HUES6 (cell line): ENCODE results near the gene TMEM106B.
"Not testable (repeated sequence)": the region's sequence is repeated elsewhere in the genome, so short reads cannot be mapped to it uniquely, and the experiment has no call there.

Source experiments
- H3K27ac ChIP-seq: 2 replicates; pipeline ENCODE4 v1.7.0; 2013; ENCODE audit warnings: low read depth, mild to moderate bottlenecking, low read length, inconsistent platforms
- H3K27me3 ChIP-seq: 2 replicates; pipeline ENCODE4 v1.6.1; 2013; ENCODE audit warnings: low read length; ENCODE audit not compliant: control insufficient read depth, insufficient read depth
- H3K36me3 ChIP-seq: 2 replicates; pipeline ENCODE4 v1.6.1; 2013; ENCODE audit warnings: low read length; ENCODE audit not compliant: control insufficient read depth, insufficient read depth
- H3K4me1 ChIP-seq: 2 replicates; pipeline ENCODE4 v1.6.1; 2013; ENCODE audit warnings: low read length; ENCODE audit not compliant: control insufficient read depth, insufficient read depth
- H3K4me3 ChIP-seq: 2 replicates; pipeline ENCODE4 v1.5.1; 2013; ENCODE audit warnings: low read depth, low read length
- H3K9ac ChIP-seq: one replicate; pipeline ENCODE4 v1.6.1; 2013; ENCODE audit warnings: mild to moderate bottlenecking, low read length
- H3K9me3 ChIP-seq: 2 replicates; pipeline ENCODE4 v1.6.1; 2013; ENCODE audit warnings: low read depth, low read length; ENCODE audit not compliant: control insufficient read depth, insufficient read depth

Gene TMEM106B

GRCh38 chr7:12209221-12209620 lies 1.9 kb upstream of the TMEM106B start:
- H3K27ac ChIP-seq, result no peak overlapping the region
- H3K4me3 ChIP-seq, result no peak overlapping the region
- H3K9me3 ChIP-seq, result no peaks in the 10 kb centered on the region
- 0 out of 2 replicates have a peak, but pooled peaks cover 2% of the 10 kb centered on the region for H3K4me1 ChIP-seq
- H3K36me3 ChIP-seq, result no peaks in the 10 kb centered on the region
- peaks cover 11% of the 10 kb centered on the region; the same call in 1 of the 2 replicates for H3K27me3 ChIP-seq
- no peak overlapping the region for H3K9ac ChIP-seq

GRCh38 chr7:12210179-12211053 lies 678 bp upstream of the TMEM106B start:
- Histone ChIP-seq H3K27ac (no peak overlapping the region), H3K4me1 (0 out of 2 replicates have a peak, but pooled peaks cover 2% of the 10 kb centered on the region), H3K4me3 (peak overlapping the region; percentile 83), H3K27me3 (peaks cover 11% of the 10 kb centered on the region; the same call in 1 of the 2 replicates), H3K9ac (peak overlapping the region; percentile 91), H3K9me3 (no peaks in the 10 kb centered on the region), H3K36me3 (no peaks in the 10 kb centered on the region; the same call in 1 of the 2 replicates)

- H3K9me3 ChIP-seq, result no peaks in the 10 kb centered on the region
- peaks cover 7% of the 10 kb centered on the region; the same call in 1 of the 2 replicates for H3K36me3 ChIP-seq
- peak overlapping the region; percentile 91 for H3K9ac ChIP-seq
- peak overlapping the region; percentile 83 for H3K27ac ChIP-seq
- H3K27me3 ChIP-seq, result peaks cover 11% of the 10 kb centered on the region; the same call in 1 of the 2 replicates
- 0 out of 2 replicates have a peak, but pooled peaks cover 2% of the 10 kb centered on the region for H3K4me1 ChIP-seq
- peak overlapping the region; percentile 83 for H3K4me3 ChIP-seq
These were observed 804 bp downstream of the TMEM106B start for GRCh38 chr7:12211711-12212485.

- Histone ChIP-seq H3K4me3 (no peak overlapping the region), H3K9me3 (no peaks in the 10 kb centered on the region), H3K27me3 (no peaks in the 10 kb centered on the region), H3K4me1 (peaks cover 7% of the 10 kb centered on the region; the same call in 1 of the 2 replicates), H3K9ac (no peak overlapping the region), H3K27ac (no peak overlapping the region), H3K36me3 (peaks cover 29% of the 10 kb centered on the region)
These were observed 6.2 kb downstream of the TMEM106B start for GRCh38 chr7:12217311-12217710.

- no peaks in the 10 kb centered on the region for H3K27me3 ChIP-seq
- H3K4me3 ChIP-seq, result no peak overlapping the region
- H3K9me3 ChIP-seq, result no peaks in the 10 kb centered on the region
- H3K4me1 ChIP-seq, result peaks cover 7% of the 10 kb centered on the region; the same call in 1 of the 2 replicates
- no peak overlapping the region for H3K9ac ChIP-seq
- peaks cover 41% of the 10 kb centered on the region for H3K36me3 ChIP-seq
- H3K27ac ChIP-seq, result no peak overlapping the region
These were observed 9.4 kb downstream of the TMEM106B start for GRCh38 chr7:12220389-12221046.

GRCh38 chr7:12221414-12221813 lies 10.3 kb downstream of the TMEM106B start:
- H3K4me1 ChIP-seq, result peaks cover 7% of the 10 kb centered on the region; the same call in 1 of the 2 replicates
- no peak overlapping the region for H3K4me3 ChIP-seq
- no peaks in the 10 kb centered on the region for H3K27me3 ChIP-seq
- no peak overlapping the region for H3K9ac ChIP-seq
- H3K27ac ChIP-seq, result no peak overlapping the region
- H3K9me3 ChIP-seq, result no peaks in the 10 kb centered on the region
- H3K36me3 ChIP-seq, result peaks cover 43% of the 10 kb centered on the region

GRCh38 chr7:12222889-12223579 lies 11.9 kb downstream of the TMEM106B start:
- H3K9me3 ChIP-seq, result no peaks in the 10 kb centered on the region
- peaks cover 48% of the 10 kb centered on the region for H3K36me3 ChIP-seq
- H3K27me3 ChIP-seq, result no peaks in the 10 kb centered on the region
- no peak overlapping the region for H3K4me3 ChIP-seq
- H3K27ac ChIP-seq, result no peak overlapping the region
- H3K4me1 ChIP-seq, result peaks cover 7% of the 10 kb centered on the region; the same call in 1 of the 2 replicates
- H3K9ac ChIP-seq, result no peak overlapping the region

GRCh38 chr7:12225017-12225416 lies 13.9 kb downstream of the TMEM106B start:
- H3K4me3 ChIP-seq, H3K9ac ChIP-seq, H3K9me3 ChIP-seq, H3K4me1 ChIP-seq, H3K27me3 ChIP-seq, H3K27ac ChIP-seq: not testable (repeated sequence)
- peaks cover 40% of the 10 kb centered on the region for H3K36me3 ChIP-seq

- no peak overlapping the region for H3K9ac ChIP-seq
- H3K27ac ChIP-seq, result no peak overlapping the region
- H3K4me1 ChIP-seq, result no peaks in the 10 kb centered on the region
- no peaks in the 10 kb centered on the region for H3K9me3 ChIP-seq
- no peaks in the 10 kb centered on the region for H3K27me3 ChIP-seq
- peaks cover 40% of the 10 kb centered on the region for H3K36me3 ChIP-seq
- H3K4me3 ChIP-seq, result no peak overlapping the region
These were observed 15.7 kb downstream of the TMEM106B start for GRCh38 chr7:12226756-12227155.

- H3K4me3 ChIP-seq, result no peak overlapping the region
- H3K27ac ChIP-seq, result no peak overlapping the region
- H3K9me3 ChIP-seq, result no peaks in the 10 kb centered on the region
- H3K4me1 ChIP-seq, result no peaks in the 10 kb centered on the region
- no peak overlapping the region for H3K9ac ChIP-seq
- no peaks in the 10 kb centered on the region for H3K27me3 ChIP-seq
- peaks cover 43% of the 10 kb centered on the region for H3K36me3 ChIP-seq
These were observed 16.9 kb downstream of the TMEM106B start for GRCh38 chr7:12228024-12228423.
